ENCODE measurements around the gene DIS3L2. TPM values are rescaled to one million over a fixed set of nuclear protein-coding genes. Genes with fewer than 3 reads are reported as not detected.
"Not testable (repeated sequence)": the region's sequence is repeated elsewhere in the genome, so short reads cannot be mapped to it uniquely, and the experiment has no call there.

Gene DIS3L2
- total RNA-seq, 1 donor: 30.7 TPM

DNA sequence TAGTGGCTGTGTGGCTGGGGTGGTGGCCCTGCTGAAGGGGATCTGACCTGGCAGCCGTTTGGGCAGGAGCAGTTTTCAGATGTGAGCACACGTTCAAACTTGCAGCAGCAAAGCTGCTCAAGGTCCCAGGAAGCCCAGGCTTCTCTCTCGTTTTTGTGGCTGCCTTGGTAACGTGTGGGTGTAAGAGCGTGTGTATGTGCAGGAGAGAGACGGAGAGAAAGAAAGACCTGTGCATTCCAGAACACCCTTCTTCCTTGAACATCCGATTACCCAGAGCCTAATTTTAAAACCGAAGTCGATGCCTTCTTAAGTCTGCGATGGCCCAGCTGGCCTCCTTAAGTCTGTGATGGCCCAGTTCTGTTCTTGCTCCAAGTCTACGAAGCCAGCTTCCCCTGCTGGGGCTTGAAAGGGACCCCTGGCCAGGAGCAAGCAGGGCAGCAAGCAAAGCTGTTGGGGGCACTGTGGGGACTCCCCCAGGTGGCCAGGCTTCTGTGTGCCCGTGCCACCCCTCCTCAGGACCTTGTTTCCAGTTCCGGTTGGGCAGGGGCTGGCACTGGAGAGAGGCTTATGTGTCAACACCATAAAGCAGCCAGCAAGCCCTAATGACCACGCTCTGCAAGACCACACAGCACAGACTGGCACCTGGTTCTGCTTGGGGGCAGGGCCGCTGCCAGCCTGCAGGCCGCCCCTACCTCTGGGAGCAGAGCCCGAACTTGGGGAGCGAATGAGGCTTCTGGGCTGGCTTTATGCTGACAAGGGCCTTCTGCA, 361.2 kb downstream of the DIS3L2 start:
- TF ChIP-seq, protein P1, sequence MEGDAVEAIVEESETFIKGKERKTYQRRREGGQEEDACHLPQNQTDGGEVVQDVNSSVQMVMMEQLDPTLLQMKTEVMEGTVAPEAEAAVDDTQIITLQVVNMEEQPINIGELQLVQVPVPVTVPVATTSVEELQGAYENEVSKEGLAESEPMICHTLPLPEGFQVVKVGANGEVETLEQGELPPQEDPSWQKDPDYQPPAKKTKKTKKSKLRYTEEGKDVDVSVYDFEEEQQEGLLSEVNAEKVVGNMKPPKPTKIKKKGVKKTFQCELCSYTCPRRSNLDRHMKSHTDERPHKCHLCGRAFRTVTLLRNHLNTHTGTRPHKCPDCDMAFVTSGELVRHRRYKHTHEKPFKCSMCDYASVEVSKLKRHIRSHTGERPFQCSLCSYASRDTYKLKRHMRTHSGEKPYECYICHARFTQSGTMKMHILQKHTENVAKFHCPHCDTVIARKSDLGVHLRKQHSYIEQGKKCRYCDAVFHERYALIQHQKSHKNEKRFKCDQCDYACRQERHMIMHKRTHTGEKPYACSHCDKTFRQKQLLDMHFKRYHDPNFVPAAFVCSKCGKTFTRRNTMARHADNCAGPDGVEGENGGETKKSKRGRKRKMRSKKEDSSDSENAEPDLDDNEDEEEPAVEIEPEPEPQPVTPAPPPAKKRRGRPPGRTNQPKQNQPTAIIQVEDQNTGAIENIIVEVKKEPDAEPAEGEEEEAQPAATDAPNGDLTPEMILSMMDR (IDR thresholded peaks at IDR 0.05; ENCODE audit: insufficient read depth, low read depth, low read length): no peak
- H3K4me3 ChIP-seq (ENCODE audit: low read depth, low read length): no peak overlapping the region
- no peak for DNase-seq (ENCODE audit: low read depth)

DNA sequence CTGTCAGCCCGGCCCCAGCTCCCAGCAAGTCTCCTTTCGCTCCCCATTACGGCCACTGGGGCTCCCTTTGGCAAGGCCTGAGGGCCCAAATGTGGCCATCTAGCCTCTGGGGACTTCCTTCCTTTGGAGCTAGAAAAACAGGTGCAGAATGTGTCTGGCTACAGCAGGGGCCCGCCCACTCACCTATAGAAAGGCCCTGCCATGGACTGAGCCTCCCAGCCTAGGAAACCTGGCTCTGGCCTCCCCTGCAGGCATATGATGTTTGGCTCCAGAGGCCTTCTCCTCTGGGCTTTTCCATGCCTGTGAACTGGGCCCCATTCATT, 361.8 kb downstream of the DIS3L2 start:
- TF ChIP-seq, protein P1 (IDR thresholded peaks at IDR 0.05; ENCODE audit: insufficient read depth, low read depth, low read length): no peak

DNA sequence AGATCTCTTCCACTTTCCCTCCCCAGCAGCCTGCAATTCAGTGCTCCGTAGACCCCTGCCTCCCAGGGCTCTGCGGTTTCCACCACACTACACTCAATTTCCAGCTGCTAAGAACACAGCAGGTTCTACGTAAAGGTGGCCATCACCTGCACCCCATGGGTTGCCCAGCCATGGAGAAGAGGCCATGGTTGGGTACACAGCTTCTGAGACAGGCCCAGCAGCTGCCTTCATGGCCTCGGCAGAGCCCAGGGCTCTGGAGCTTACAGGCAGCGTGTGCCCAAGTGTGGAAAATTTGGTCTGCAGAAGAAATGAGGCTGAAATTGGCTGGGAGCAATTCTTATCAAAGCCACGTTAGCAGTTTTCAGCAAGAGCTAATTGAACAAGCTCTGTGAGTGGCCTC, 362.5 kb downstream of the DIS3L2 start:
- DNase-seq (ENCODE audit: low read depth): not testable (repeated sequence)

More for the DNA sequence above, 361.8 kb downstream of the DIS3L2 start:
- H3K4me3 ChIP-seq (ENCODE audit: low read depth, low read length): no peak overlapping the region
- no peak for DNase-seq (ENCODE audit: low read depth)

DNA sequence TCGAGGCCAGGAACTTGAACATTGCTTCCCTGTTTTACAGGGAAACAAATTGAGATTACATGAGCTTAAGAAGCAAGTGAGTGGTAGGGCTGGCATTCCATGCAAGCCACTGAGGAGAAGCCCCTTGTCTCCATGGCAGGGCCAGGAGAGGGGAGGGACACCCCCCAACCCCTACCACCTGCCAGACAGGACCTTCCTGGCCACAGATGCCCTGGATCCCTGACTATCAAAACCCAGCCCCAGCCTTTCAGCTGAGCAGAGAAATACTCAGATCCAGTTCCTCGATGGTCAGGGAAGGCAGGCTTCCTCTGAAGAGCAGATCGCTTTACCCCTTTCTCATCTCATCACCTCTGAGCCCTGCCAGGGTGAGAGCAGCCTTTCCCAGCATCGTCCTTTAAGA, 363.3 kb downstream of the DIS3L2 start:
- DNase-seq (ENCODE audit: low read depth): no peak
- no peak overlapping the region for H3K4me3 ChIP-seq (ENCODE audit: low read depth, low read length)
- TF ChIP-seq, protein P1 (IDR thresholded peaks at IDR 0.05; ENCODE audit: insufficient read depth, low read depth, low read length): no peak

More for the DNA sequence above, 362.5 kb downstream of the DIS3L2 start:
- not testable (repeated sequence) for H3K4me3 ChIP-seq (ENCODE audit: low read depth, low read length)

DNA sequence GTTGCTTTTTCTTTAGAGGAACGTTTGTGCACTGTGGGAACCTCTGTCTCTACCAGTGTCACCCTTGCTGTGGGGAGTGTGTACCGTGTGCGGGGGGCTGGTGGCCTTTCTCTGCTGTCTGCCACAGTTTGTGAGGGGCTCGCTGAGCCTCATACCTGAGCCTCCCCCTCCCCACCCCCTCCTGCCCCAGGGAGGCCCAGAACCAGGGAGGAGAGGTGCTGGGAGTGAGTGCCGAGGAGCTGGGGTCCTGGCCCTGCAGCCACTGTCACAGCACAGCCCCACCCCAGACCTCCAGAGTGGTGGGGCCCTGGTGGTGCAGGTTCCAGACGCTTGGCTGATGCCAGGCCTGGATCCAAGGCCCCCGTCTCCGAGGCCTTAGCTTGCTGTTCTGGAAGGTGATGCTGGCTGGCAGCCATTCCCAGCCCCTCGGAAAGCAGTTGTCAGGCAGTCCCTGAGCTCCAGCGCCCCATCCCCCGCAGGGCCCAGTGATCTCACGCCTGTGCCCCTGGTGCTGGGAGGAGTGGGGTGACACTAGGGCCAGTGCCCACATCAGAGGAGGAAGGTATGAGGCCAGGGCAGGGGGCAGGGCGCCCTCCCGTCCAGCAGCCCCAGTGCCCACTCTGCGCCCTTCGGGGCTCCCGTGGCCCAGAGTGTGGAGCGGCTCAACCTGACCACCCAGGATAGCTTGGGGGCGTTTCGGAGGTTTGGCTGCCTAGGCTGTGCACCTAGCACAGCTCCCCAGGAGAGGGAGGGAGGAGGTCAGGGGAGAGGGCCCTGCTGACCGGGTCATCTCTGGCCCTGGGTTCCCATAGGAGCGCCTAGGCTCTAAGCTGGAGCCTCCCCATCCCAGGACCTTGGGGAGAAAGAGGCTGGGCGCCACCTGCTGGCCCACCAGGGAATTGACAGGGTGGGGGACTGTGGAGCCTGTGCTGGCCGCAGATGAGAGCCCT, 364.1 kb downstream of the DIS3L2 start:
- TF ChIP-seq, protein P1 (IDR thresholded peaks at IDR 0.05; ENCODE audit: insufficient read depth, low read depth, low read length): peak; percentile 54
- H3K4me3 ChIP-seq (ENCODE audit: low read depth, low read length): no peak overlapping the region
- DNase-seq (ENCODE audit: low read depth): peak; percentile 52

DNA sequence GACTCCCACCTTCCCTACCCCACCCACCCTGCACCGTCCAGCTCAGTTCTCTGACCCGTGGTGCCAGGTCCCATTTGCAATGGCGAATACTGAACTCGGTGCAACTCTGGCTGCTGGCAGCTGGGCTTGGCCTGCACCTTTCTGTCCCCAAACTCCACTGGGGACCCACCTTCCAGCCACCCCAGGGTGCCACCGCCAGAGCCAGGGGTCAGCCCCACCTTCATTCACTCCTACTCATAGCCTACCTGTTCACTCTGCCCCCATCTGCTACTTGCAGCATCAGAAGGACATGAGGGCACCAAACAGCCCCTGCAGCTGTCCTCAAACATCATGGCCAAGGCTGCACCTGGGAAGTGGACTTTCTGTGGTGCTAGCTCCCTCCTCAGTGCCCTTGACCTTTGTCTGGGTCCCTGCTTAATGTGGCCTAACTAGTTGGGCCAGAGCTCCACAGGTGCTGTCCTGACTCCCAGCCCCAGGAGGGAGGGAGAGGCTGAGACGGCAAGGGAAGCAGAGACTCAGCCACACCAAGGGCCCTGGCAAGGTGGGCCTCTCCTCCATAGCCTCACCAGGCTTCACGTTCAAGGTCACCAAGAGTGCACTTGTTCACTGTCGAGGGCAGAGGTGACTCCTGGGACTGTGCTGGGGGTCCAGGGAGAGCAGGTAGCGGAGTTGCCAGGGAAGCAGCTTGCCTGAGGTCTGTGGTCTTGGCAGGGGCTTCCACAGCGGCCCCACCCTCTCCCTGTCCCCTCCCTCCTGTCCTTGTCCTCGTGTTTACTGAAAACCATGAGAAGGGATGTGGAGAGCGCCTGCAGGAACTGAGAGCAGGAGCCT, 365.0 kb downstream of the DIS3L2 start:
- TF ChIP-seq, protein P1 (IDR thresholded peaks at IDR 0.05; ENCODE audit: insufficient read depth, low read depth, low read length): peak; percentile 18
- not testable (repeated sequence) for DNase-seq (ENCODE audit: low read depth); H3K4me3 ChIP-seq (ENCODE audit: low read depth, low read length)

Data from fibroblast of villous mesenchyme (primary cell).